A549 (cell line): Measurements from ENCODE around the gene MAP2.

Source experiments
- CTCF ChIP-seq: fragments of >200 bp; sonication (Bioruptor Twin); formaldehyde crosslinking; IDR thresholded peaks from 3 replicates; pipeline ENCODE4 v1.5.1; 2016
- MAX ChIP-seq: IDR thresholded peaks from 2 replicates; pipeline ENCODE4 v1.6.1; 2012
- MYC ChIP-seq: IDR thresholded peaks from 2 replicates; pipeline ENCODE4 v1.6.1; 2012; ENCODE audit warnings: mild to moderate bottlenecking, inconsistent platforms, low read length, improper control_type of control experiment, borderline replicate concordance
- NFE2L2 ChIP-seq: fragments of 150-350 bp; conservative IDR thresholded peaks from 2 replicates; pipeline ENCODE4 v1.6.1; 2014; ENCODE audit warnings: low read length
- NPAS2 ChIP-seq: fragments of 250-450 bp; sonication (Bioruptor Pico); IDR thresholded peaks from 2 replicates; pipeline ENCODE4 v1.8.0; 2022; ENCODE audit warnings: mild to moderate bottlenecking, moderate library complexity, borderline replicate concordance
- NR3C1 ChIP-seq: fragments of >200 bp; sonication (Bioruptor Twin); formaldehyde crosslinking; IDR thresholded peaks from 3 replicates; pipeline ENCODE4 v1.6.1; 2017
- PBX3 ChIP-seq: IDR thresholded peaks from 2 replicates; pipeline ENCODE4 v1.6.1; 2012
- POLR2A ChIP-seq: IDR thresholded peaks from 2 replicates; pipeline ENCODE4 v1.6.1; 2012; ENCODE audit warnings: mild to moderate bottlenecking, low read length
- POLR2AphosphoS2 ChIP-seq: conservative IDR thresholded peaks from 2 replicates; pipeline ENCODE4 v1.6.1; 2012; ENCODE audit warnings: low read length, improper control_type of control experiment, inconsistent platforms
- REST ChIP-seq: fragments of 200-600 bp; sonication (generic); IDR thresholded peaks from 2 replicates; pipeline ENCODE4 v1.6.1; 2016; ENCODE audit warnings: antibody characterized with exemption, mild to moderate bottlenecking, moderate library complexity
- RFX5 ChIP-seq: fragments of 450-650 bp; IDR thresholded peaks from 2 replicates; pipeline ENCODE4 v1.7.1; 2014; ENCODE audit warnings: antibody characterized with exemption, mild to moderate bottlenecking, moderate library complexity

GRCh38 chr2:209610631-209611030 is 186.8 kb downstream of the MAP2 start:
- no peak for TF ChIP-seq CTCF
- no peak for TF ChIP-seq POLR2AphosphoS2
- no peak for TF ChIP-seq NPAS2 (CRISPR knock-in tag)
- TF ChIP-seq POLR2A, result no peak
- no peak for TF ChIP-seq PBX3
- no peak for TF ChIP-seq NFE2L2
- no peak for TF ChIP-seq RFX5
- TF ChIP-seq NR3C1, result no peak
- TF ChIP-seq MAX, result no peak
- no peak for TF ChIP-seq MYC
- TF ChIP-seq REST, result no peak
